HG03575 (cell line): Measurements from ENCODE around the gene ZC3H12D.

Experiments used
- ATAC-seq: cut with Tn5 transposase; IDR thresholded peaks from one replicate; pipeline ENCODE4 v1.9.1; 2021; ENCODE audit not compliant: unreplicated experiment, insufficient number of reproducible peaks, low FRiP score; ENCODE audit errors: extremely low read depth

The ZC3H12D gene

DNA sequence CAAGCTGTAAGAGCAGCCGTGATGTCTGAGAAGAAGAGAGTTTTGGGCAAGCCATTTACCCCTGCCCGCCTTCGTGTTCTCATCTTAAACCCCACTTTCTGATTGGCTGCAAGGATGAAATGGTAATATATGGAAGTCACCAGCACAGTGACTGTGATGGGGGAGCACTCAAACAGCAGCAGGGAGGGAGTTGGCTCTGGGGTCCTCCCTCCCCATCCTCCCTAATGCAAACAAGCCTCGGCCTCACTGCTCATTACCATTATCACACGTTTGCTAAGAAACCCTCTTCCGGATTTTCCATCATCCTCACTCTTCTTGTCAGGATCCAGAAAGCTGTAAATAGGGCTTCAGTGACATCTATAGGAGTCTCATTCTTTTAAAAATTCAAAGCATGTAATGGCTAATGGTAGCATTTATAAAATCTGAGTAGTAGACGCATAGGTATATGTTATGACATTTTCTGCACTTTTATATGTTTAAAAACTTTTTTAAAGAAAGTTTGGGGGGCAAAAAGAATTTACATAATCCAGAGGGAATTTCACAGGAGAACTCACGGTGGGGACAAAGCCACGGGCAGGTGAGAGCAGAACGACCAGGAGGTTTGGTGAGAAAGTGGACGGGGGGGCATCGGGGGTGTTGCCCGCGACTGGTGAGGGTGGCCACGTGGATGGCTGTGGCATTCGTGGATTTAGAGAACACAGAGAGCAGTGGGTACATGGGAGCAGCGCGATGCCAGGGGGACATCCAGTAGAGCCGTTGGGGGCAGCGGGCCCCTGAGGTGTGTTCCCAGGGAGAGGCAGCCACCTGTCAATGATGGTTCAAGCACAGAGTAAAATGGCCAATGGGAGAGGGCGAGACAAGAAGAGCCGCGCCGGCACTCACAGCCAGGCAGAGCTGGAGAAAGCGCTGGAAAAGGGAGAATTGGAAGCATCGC, 55.1 kb downstream of the ZC3H12D start:
- ATAC-seq, result no peak

DNA sequence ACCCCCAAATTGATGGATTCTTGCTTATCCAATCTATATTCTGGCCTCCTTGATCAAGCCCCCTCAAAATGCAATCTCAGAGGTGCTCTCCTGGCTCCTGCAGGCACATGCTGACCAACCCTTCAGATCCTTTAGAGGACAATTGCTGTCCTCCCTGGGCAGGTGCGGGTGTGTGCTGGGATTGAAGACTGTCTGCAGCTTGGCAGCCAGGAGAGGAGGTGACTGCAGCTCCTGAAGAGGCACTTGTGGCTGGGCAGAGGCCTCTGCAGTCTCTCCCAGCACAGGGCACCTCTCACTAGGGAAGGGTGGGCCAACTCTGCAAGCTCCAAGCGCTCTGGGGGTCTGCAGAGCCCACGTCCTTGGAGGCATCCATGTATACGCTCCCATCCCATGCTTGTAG, 56.2 kb downstream of the ZC3H12D start:
- no peak for ATAC-seq

GRCh38 chr6:149425754-149426153, 59.1 kb downstream of the ZC3H12D start:
- no peak for ATAC-seq

- no peak for ATAC-seq
Measured at GRCh38 chr6:149425224-149425623, 59.6 kb downstream of the ZC3H12D start.

DNA sequence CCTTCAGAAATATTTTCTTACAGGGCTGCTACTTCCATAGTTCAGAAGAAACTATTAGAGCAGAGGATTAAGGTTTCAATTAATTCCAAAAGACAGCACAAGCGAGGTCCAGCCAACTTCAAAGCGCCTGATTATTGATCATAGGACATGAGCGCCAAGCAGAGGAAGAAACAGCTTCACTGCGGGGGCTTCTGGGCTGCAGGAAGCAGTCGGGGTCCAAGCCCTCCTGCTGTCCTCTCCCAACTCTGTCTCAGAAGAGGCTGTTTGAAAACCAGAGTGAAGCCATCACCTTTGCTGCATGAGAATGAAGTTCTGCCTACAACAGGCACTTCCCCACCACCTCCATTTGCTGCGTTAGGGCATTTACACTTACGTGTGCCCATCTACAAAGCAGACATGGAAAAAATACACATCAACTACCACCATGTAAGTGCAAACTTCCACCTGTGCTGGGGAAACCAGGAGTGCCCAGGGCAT, 60.8 kb downstream of the ZC3H12D start:
- ATAC-seq, result no peak

DNA sequence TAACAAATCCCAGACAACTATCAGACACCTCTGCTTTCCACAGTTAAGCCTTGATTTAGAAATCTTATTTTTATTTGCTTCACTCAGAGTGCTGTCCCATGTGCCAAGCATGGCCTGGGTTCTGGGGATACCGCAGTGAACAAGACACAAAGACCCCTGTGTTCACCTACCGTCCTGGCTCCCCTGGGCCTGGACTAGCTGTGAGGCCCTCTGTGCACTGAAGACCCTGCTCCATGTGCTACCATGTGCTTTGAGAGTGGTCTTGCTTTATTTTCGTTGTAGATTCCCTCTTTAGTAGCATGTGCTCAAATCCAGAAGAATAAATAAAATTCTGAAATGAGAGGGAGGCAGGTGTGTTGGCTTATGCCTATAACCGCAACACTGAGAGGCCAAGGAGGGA, 62.2 kb downstream of the ZC3H12D start:
- ATAC-seq, result no peak

GRCh38 chr6:149421132-149421531, 63.7 kb downstream of the ZC3H12D start:
- no peak for ATAC-seq

GRCh38 chr6:149419696-149420404, 65.0 kb downstream of the ZC3H12D start:
- ATAC-seq, result no peak

- ATAC-seq, result no peak
Measured at GRCh38 chr6:149414821-149415220, 70.0 kb downstream of the ZC3H12D start.

DNA sequence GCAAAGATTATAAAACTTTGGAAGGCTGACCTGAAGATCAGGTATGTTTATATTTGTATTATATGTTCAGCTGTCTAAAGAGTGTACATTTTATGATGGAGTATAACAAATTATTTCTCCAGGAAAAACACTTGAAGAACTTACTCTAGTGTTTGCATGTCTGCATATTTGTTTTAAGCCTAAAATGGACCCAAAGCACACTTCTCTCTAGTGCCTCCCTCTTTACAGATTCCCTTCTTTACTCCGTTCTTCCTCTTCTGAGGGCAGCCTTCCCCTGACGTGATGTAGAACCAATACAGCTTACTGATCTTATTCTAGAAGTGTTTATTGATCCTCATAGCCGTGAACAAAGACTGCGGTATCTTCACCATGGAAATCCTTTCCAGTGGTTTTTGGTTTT, 70.8 kb downstream of the ZC3H12D start:
- no peak for ATAC-seq

DNA sequence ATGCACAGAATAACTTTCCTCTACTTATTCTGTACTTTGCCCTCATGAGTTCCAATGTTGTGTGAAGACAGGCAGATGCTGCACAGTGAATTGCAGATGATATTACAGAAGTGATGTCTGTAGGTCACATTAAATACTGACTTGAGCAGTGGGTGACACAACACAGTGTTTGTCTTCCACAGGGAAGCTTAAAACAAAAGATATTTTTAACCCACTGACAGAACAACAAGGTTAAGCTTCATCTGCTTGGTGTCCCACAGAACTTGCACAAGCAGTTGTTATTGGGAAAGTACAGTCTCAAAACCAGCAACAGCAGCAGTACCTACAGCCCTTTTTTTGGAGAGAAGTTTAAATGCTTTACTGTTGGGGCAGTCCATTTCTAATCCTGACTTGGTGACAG, 74.3 kb downstream of the ZC3H12D start:
- no peak for ATAC-seq

DNA sequence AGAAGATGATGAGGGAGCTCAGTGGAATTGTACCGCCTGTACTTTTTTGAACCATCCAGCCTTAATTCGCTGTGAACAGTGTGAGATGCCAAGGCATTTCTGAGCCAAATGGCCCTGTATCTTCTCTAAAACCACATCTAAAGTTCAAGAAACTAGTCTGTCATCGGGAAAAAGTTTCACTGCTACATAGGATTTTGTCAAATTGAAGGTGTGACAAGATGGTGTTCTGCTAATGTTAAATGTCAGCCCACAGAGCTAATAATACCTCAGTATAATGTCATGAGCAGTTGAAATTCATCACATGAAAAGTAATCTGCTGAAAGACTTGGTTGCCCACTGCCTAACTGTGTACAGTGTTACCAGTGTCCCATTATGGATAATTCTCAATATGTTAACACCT, 75.2 kb downstream of the ZC3H12D start:
- no peak for ATAC-seq

GRCh38 chr6:149405823-149406765, 78.7 kb downstream of the ZC3H12D start:
- no peak for ATAC-seq

DNA sequence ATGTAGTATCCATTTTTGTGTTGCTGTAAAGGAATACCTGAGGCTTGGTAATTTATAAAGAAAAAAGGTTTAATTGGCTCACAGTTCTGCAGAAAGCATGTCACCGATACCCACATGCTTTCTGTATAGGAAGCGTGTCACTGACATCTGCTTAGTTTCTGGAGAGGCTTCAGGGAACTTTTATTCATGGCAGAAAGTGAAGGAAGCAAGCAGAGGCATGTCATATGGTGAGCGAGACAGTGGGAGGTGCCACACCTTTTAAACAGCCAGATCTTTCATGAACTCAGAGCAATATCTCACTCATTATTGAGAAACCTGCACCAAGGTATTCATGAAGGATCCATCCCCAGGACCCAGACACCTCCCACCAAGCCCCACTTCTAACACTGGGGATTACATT, 81.3 kb downstream of the ZC3H12D start:
- ATAC-seq, result no peak

DNA sequence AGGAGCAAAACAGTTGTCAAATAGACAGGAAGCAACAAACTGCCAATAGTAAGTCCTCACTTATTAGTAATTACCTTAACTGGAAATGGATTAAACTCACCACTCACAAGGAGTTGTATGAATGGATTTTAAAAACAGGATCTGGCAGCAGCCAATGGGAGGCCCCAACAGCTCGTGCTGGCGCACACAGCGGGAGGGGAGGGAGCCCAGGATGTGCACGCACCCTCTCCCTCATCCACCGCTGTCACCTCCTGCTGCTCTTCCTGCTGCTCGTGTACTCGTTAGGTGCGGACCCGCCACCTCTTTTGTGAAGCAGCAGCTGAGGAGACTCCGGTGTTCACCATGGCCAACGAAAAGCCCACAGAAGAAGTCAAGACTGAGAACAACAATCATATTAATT, 84.8 kb downstream of the ZC3H12D start, which contains the start of gene SUMO4:
Gene SUMO4 (plus strand): TSS at position 213 of the 400 bp plus-strand sequence. CDS start 130 bp downstream, at position 343.
- no peak for ATAC-seq

DNA sequence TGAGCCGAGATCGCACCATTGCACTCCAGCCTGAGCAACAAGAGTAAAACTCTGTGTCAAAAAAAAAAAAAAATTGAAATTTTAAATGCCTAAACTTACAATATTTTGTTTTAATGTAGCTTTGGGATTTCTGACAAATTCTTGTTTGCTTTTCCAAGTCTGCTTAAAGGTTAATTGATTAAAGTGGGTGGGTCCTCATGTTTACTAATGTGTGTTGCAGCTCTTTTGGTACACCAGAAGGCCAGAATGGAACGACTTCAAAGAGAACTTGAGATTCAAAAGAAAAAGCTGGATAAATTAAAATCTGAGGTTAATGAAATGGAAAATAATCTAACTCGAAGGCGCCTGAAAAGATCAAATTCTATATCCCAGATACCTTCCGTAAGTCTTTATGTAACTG, 87.4 kb downstream of the ZC3H12D start:
- no peak for ATAC-seq
